Measurements from ENCODE around the gene BORCS8.
A peak's percentile ranks its signal among the peaks of the same experiment; 100 is the strongest.
"Not testable (repeated sequence)": the region's sequence is repeated elsewhere in the genome, so short reads cannot be mapped to it uniquely, and the experiment has no call there.

Gene BORCS8

GRCh38 chr19:19181488-19181998 lies 10.4 kb downstream of the BORCS8 start:
- no peaks in the 10 kb centered on the region for H3K4me1 Mint-ChIP-seq
- TF ChIP-seq CTCF (IDR thresholded peaks at IDR 0.05; ENCODE audit: unreplicated experiment in 3 of 3), result no peak
- H3K4me3 Mint-ChIP-seq, result no peak overlapping the region
- no peaks in the 10 kb centered on the region for H3K9me3 Mint-ChIP-seq
- no peak overlapping the region for H3K27ac Mint-ChIP-seq
- peaks cover 22% of the 10 kb centered on the region for H3K36me3 Mint-ChIP-seq (ENCODE audit: low read depth)
- no peaks in the 10 kb centered on the region for H3K27me3 Mint-ChIP-seq (ENCODE audit: low read depth)

GRCh38 chr19:19179548-19180441 lies 12.2 kb downstream of the BORCS8 start:
- TF ChIP-seq CTCF (IDR thresholded peaks at IDR 0.05; ENCODE audit: unreplicated experiment in 3 of 3), result no peak
- no peak overlapping the region for H3K27ac Mint-ChIP-seq
- no peaks in the 10 kb centered on the region for H3K9me3 Mint-ChIP-seq
- H3K4me3 Mint-ChIP-seq, result no peak overlapping the region
- H3K36me3 Mint-ChIP-seq (ENCODE audit: low read depth), result peaks cover 17% of the 10 kb centered on the region
- no peaks in the 10 kb centered on the region for H3K27me3 Mint-ChIP-seq (ENCODE audit: low read depth)
- no peaks in the 10 kb centered on the region for H3K4me1 Mint-ChIP-seq

- Mint-ChIP-seq H3K9me3 (no peaks in the 10 kb centered on the region), H3K27me3 (ENCODE audit: low read depth) (no peaks in the 10 kb centered on the region), H3K4me3 (no peak overlapping the region), H3K36me3 (ENCODE audit: low read depth) (peaks cover 7% of the 10 kb centered on the region), H3K27ac (no peak overlapping the region), H3K4me1 (peaks cover 6% of the 10 kb centered on the region)
- TF ChIP-seq CTCF (IDR thresholded peaks at IDR 0.05; ENCODE audit: unreplicated experiment in 3 of 3), result no peak
These were observed 15.0 kb downstream of the BORCS8 start for GRCh38 chr19:19176950-19177349.

- H3K9me3 Mint-ChIP-seq; H3K4me3 Mint-ChIP-seq; H3K27ac Mint-ChIP-seq; H3K36me3 Mint-ChIP-seq (ENCODE audit: low read depth); H3K27me3 Mint-ChIP-seq (ENCODE audit: low read depth): not testable (repeated sequence)
- H3K4me1 Mint-ChIP-seq, result peaks cover 29% of the 10 kb centered on the region
These were observed 18.7 kb downstream of the BORCS8 start for GRCh38 chr19:19173243-19173642.

GRCh38 chr19:19171821-19172532 lies 20.0 kb downstream of the BORCS8 start:
- peak overlapping the region in 2 of 3 experiments; percentile 2 to 18 for H3K4me3 Mint-ChIP-seq
- no peaks in the 10 kb centered on the region for H3K9me3 Mint-ChIP-seq
- no peak for TF ChIP-seq CTCF (IDR thresholded peaks at IDR 0.05; ENCODE audit: unreplicated experiment in 3 of 3)
- peaks cover 5% of the 10 kb centered on the region for H3K27me3 Mint-ChIP-seq (ENCODE audit: low read depth)
- H3K4me1 Mint-ChIP-seq, result peaks cover 29% of the 10 kb centered on the region
- H3K36me3 Mint-ChIP-seq (ENCODE audit: low read depth), result no peaks in the 10 kb centered on the region
- peak overlapping the region in 1 of 3 experiments; percentile 43 for H3K27ac Mint-ChIP-seq

- TF ChIP-seq CTCF (IDR thresholded peaks at IDR 0.05; ENCODE audit: unreplicated experiment in 3 of 3), result no peak
- peaks cover 5% of the 10 kb centered on the region for H3K27me3 Mint-ChIP-seq (ENCODE audit: low read depth)
- no peaks in the 10 kb centered on the region for H3K9me3 Mint-ChIP-seq
- H3K4me3 Mint-ChIP-seq, result peak overlapping the region; percentile 32 to 50 (median 46)
- H3K36me3 Mint-ChIP-seq (ENCODE audit: low read depth), result no peaks in the 10 kb centered on the region
- H3K4me1 Mint-ChIP-seq, result peaks cover 29% of the 10 kb centered on the region
- H3K27ac Mint-ChIP-seq, result peak overlapping the region; percentile 6 to 43 (median 14)
These were observed 20.9 kb downstream of the BORCS8 start for GRCh38 chr19:19170873-19171672.
